CD14-positive monocyte (primary cell): ENCODE data around the gene ZSCAN26. TPM values are rescaled to one million over a fixed set of nuclear protein-coding genes. Genes with fewer than 3 reads are reported as not detected.

Experiments
- DNase-seq, 3 donors: peaks; one replicate each; pipeline ENCODE4 v3.0.0-alpha.2; 2011 to 2022
- H2AFZ ChIP-seq: 2 replicates; pipeline ENCODE4 v1.6.0; 2012; ENCODE audit warnings: mild to moderate bottlenecking, low read depth, low read length, inconsistent platforms; ENCODE audit not compliant: insufficient read depth, poor library complexity, severe bottlenecking
- H3K27ac ChIP-seq, 2 donors: 1 replicate in 1 of 2; 2 replicates in 1 of 2; pipeline ENCODE4 v1.5.1; 2012 to 2013; ENCODE audit warnings: low read length in 2 of 2, control low read depth in 1 of 2, inconsistent platforms in 1 of 2, low read depth in 1 of 2, mild to moderate bottlenecking in 1 of 2
- H3K27me3 ChIP-seq, 2 donors: one replicate each; pipeline versions ENCODE4 v1.6.0 to v1.6.1; 2011 to 2013; ENCODE audit warnings: low read length in 2 of 2; ENCODE audit not compliant: control insufficient read depth in 2 of 2, insufficient read depth in 2 of 2
- H3K36me3 ChIP-seq, 2 donors: replicated peaks in 1 of 2; 1 replicate in 1 of 2; 2 replicates in 1 of 2; pipeline versions ENCODE4 v1.5.1 to v1.6.1; 2012 to 2013; ENCODE audit warnings: low read length in 2 of 2, control low read depth in 1 of 2, inconsistent platforms in 1 of 2, mild to moderate bottlenecking in 1 of 2; ENCODE audit not compliant: insufficient read depth in 2 of 2, control insufficient read depth in 1 of 2
- H3K4me1 ChIP-seq, 2 donors: 1 replicate in 1 of 2; 2 replicates in 1 of 2; pipeline versions ENCODE4 v1.5.1 to v1.6.1; 2012 to 2013; ENCODE audit warnings: low read length in 2 of 2, control low read depth in 1 of 2, inconsistent platforms in 1 of 2, mild to moderate bottlenecking in 1 of 2, moderate library complexity in 1 of 2; ENCODE audit not compliant: insufficient read depth in 2 of 2, control insufficient read depth in 1 of 2
- H3K4me2 ChIP-seq: replicated peaks from 2 replicates; pipeline ENCODE3; 2012; ENCODE audit warnings: low read length, moderate library complexity, mild to moderate bottlenecking; ENCODE audit not compliant: poor library complexity, severe bottlenecking; ENCODE audit errors: extremely low read depth
- H3K4me3 ChIP-seq, 3 experiments: fragments of 200-600 bp in 1 of 3; sonication (generic) in 1 of 3; replicated peaks in 1 of 3; 1 replicate in 2 of 3; 2 replicates in 1 of 3; pipeline ENCODE4 v1.5.1; 2011 to 2013; ENCODE audit warnings: low read length in 3 of 3, mild to moderate bottlenecking in 3 of 3, control low read depth in 2 of 3, low read depth in 2 of 3, inconsistent platforms in 1 of 3, moderate library complexity in 1 of 3
- H3K79me2 ChIP-seq: 2 replicates; pipeline ENCODE4 v1.6.0; 2012; ENCODE audit warnings: mild to moderate bottlenecking, control low read depth, inconsistent platforms, low read length, moderate library complexity; ENCODE audit not compliant: insufficient read depth
- H3K9ac ChIP-seq: 2 replicates; pipeline ENCODE4 v1.6.0; 2017; ENCODE audit warnings: low read length, mild to moderate bottlenecking; ENCODE audit not compliant: insufficient read depth, poor library complexity, severe bottlenecking
- H3K9me3 ChIP-seq, 2 donors: replicated peaks in 1 of 2; 1 replicate in 1 of 2; 2 replicates in 1 of 2; pipeline versions ENCODE4 v1.5.1 to v1.6.1; 2012 to 2013; ENCODE audit warnings: low read length in 2 of 2, control low read depth in 1 of 2; ENCODE audit not compliant: control insufficient read depth in 1 of 2, insufficient read depth in 1 of 2
- H4K20me1 ChIP-seq: 2 replicates; pipeline ENCODE4 v1.6.0; 2012; ENCODE audit warnings: mild to moderate bottlenecking, low read length, control low read depth, moderate library complexity; ENCODE audit not compliant: insufficient read depth
- H3K27ac Mint-ChIP-seq, 7 donors: one replicate each; pipeline ENCODE4 v1.8.0; 2020; ENCODE audit warnings: mild to moderate bottlenecking in 7 of 7, mixed read lengths in 7 of 7, moderate library complexity in 6 of 7, inconsistent platforms in 2 of 7
- H3K27me3 Mint-ChIP-seq, 3 donors: one replicate each; pipeline ENCODE4 v1.8.0; 2021 to 2022; ENCODE audit warnings: low read depth in 3 of 3, mild to moderate bottlenecking in 3 of 3, mixed read lengths in 3 of 3, moderate library complexity in 3 of 3, inconsistent platforms in 1 of 3
- H3K36me3 Mint-ChIP-seq, 2 donors: one replicate each; pipeline ENCODE4 v1.8.0; 2020; ENCODE audit warnings: mixed read lengths in 2 of 2, inconsistent platforms in 1 of 2, mild to moderate bottlenecking in 1 of 2
- H3K4me1 Mint-ChIP-seq: one replicate; pipeline ENCODE4 v1.8.0; 2020; ENCODE audit warnings: mild to moderate bottlenecking, mixed read lengths
- H3K4me3 Mint-ChIP-seq, 2 donors: one replicate each; pipeline ENCODE4 v1.8.0; 2020; ENCODE audit warnings: mild to moderate bottlenecking in 2 of 2, mixed read lengths in 2 of 2, moderate library complexity in 1 of 2
- H3K9me3 Mint-ChIP-seq, 7 donors: one replicate each; pipeline ENCODE4 v1.8.0; 2020 to 2022; ENCODE audit warnings: mixed read lengths in 7 of 7, mild to moderate bottlenecking in 6 of 7, moderate library complexity in 6 of 7, inconsistent platforms in 2 of 7
- CTCF ChIP-seq: fragments of 200-600 bp; IDR thresholded peaks from one replicate; pipeline ENCODE4 v1.8.0; 2022; ENCODE audit warnings: antibody characterized with exemption, mild to moderate bottlenecking
- WGBS: methylation state at CpG from one replicate; pipeline ENCODE4 v1.1.5; 2013; ENCODE audit warnings: missing lambda C conversion rate; ENCODE audit not compliant: insufficient coverage; 5-methylcytosine and 5-hydroxymethylcytosine counted together
- intact Hi-C, 2 donors: fragments of 100-400 bp; cut with micrococcal nuclease; formaldehyde crosslinking; loops; one replicate each; pipeline versions ENCODE4 v1.15.0 to v1.15.1; 2023
- polyA plus RNA-seq, 3 donors: library from polyadenylated mRNA; depleted of rRNA in 1 of 3; unstranded in 2 of 3; stranded (reverse) in 1 of 3; fragments of 300-500 nt in 2 of 3; fragments of >200 nt in 1 of 3; fragmentation: Illumina TruSeq in 2 of 3; gene quantifications; 1 replicate in 2 of 3; 2 replicates in 1 of 3; pipeline ENCODE4 v1.2.3, GENCODE V29; 2012 to 2021

ZSCAN26 gene
- polyA plus RNA-seq, 3 donors: 3.4 to 8.3 (median 3.5) TPM

- Mint-ChIP-seq H3K4me3 (no peak overlapping the region), H3K9me3 (no peaks in the 10 kb centered on the region), H3K36me3 (peaks cover 55% of the 10 kb centered on the region in 2 donors), H3K27ac (peak overlapping the region in 1 of 7 donors; percentile 54), H3K4me1 (peaks cover 19% of the 10 kb centered on the region), H3K27me3 (peaks cover 0 to 1% (median 0%) of the 10 kb centered on the region in 3 donors)
- Histone ChIP-seq H2AFZ (no peak overlapping the region), H3K4me1 (peaks cover 3 to 6% of the 10 kb centered on the region in 2 donors), H3K27ac (no peak overlapping the region), H3K27me3 (no peaks in the 10 kb centered on the region), H3K79me2 (no peaks in the 10 kb centered on the region), H4K20me1 (no peaks in the 10 kb centered on the region), H3K36me3 (peaks cover 32 to 66% of the 10 kb centered on the region in 2 donors), H3K9me3 (no peaks in the 10 kb centered on the region), H3K4me3 (no peak overlapping the region), H3K4me2 (no peak overlapping the region), H3K9ac (no peak overlapping the region)
- no peak for DNase-seq
- intact Hi-C loops: no loop called here
- no peak for TF ChIP-seq CTCF
- WGBS: 100% methylated on average over 3 of the region's 6 CpGs
These were observed 21.6 kb upstream of the ZSCAN26 start for GRCh38 chr6:28245206-28245941.

GRCh38 chr6:28248916-28249315 is 18.0 kb upstream of the ZSCAN26 start:
- H3K9me3 Mint-ChIP-seq: peaks cover 0 to 5% (median 0%) of the 10 kb centered on the region in 7 donors
- DNase-seq: no peak
- Histone ChIP-seq H3K9me3 (no peaks in the 10 kb centered on the region), H3K27me3 (no peaks in the 10 kb centered on the region), H3K4me2 (no peak overlapping the region), H3K79me2 (peaks cover 16% of the 10 kb centered on the region), H3K4me3 (no peak overlapping the region), H3K4me1 (peaks cover 29 to 32% of the 10 kb centered on the region in 2 donors), H4K20me1 (no peaks in the 10 kb centered on the region), H3K27ac (no peak overlapping the region), H2AFZ (no peak overlapping the region), H3K36me3 (peaks cover 32 to 58% of the 10 kb centered on the region in 2 donors), H3K9ac (no peak overlapping the region)
- intact Hi-C loops: no loop called here
- peaks cover 39% of the 10 kb centered on the region for H3K4me1 Mint-ChIP-seq
- H3K36me3 Mint-ChIP-seq: peaks cover 50 to 54% of the 10 kb centered on the region in 2 donors
- no peak overlapping the region for H3K4me3 Mint-ChIP-seq
- TF ChIP-seq CTCF: no peak
- H3K27me3 Mint-ChIP-seq: peaks cover 0 to 1% (median 0%) of the 10 kb centered on the region in 3 donors
- H3K27ac Mint-ChIP-seq: no peak overlapping the region
- WGBS: no CpG with 5 or more reads among the region's 1 CpG
